GM21737 (cell line): ENCODE measurements around the gene TMEM178B.
"Not testable (repeated sequence)": the region's sequence is repeated elsewhere in the genome, so short reads cannot be mapped to it uniquely, and the experiment has no call there.

Experiments
- ATAC-seq: cut with Tn5 transposase; IDR thresholded peaks from one replicate; pipeline ENCODE4 v1.9.1; 2021; ENCODE audit warnings: mild to moderate bottlenecking, moderate library complexity; ENCODE audit not compliant: unreplicated experiment

Gene TMEM178B

GRCh38 chr7:141074162-141074991, 513 bp downstream of the TMEM178B start:
- no peak for ATAC-seq

GRCh38 chr7:141074997-141075396, 1.1 kb downstream of the TMEM178B start:
- no peak for ATAC-seq

- no peak for ATAC-seq
Observed at GRCh38 chr7:141076377-141076776, 2.5 kb downstream of the TMEM178B start.

GRCh38 chr7:141079219-141079618, 5.4 kb downstream of the TMEM178B start:
- ATAC-seq = no peak

GRCh38 chr7:141089490-141089889, 15.6 kb downstream of the TMEM178B start:
- not testable (repeated sequence) for ATAC-seq

- no peak for ATAC-seq
Observed at GRCh38 chr7:141094336-141095070, 20.6 kb downstream of the TMEM178B start.

- ATAC-seq = no peak
Observed at GRCh38 chr7:141097430-141097829, 23.6 kb downstream of the TMEM178B start.

GRCh38 chr7:141102436-141102835, 28.6 kb downstream of the TMEM178B start:
- no peak for ATAC-seq

- no peak for ATAC-seq
Observed at GRCh38 chr7:141103847-141104429, 30.1 kb downstream of the TMEM178B start.

GRCh38 chr7:141113131-141113530, 39.3 kb downstream of the TMEM178B start:
- ATAC-seq = no peak

- no peak for ATAC-seq
Observed at GRCh38 chr7:141114029-141114664, 40.3 kb downstream of the TMEM178B start.

GRCh38 chr7:141115965-141116364, 42.1 kb downstream of the TMEM178B start:
- ATAC-seq = no peak

- not testable (repeated sequence) for ATAC-seq
Observed at GRCh38 chr7:141116661-141117060, 42.8 kb downstream of the TMEM178B start.

GRCh38 chr7:141118767-141119166, 44.9 kb downstream of the TMEM178B start:
- no peak for ATAC-seq

- ATAC-seq = no peak
Observed at GRCh38 chr7:141119187-141119586, 45.3 kb downstream of the TMEM178B start.

- no peak for ATAC-seq
Observed at GRCh38 chr7:141122736-141123135, 48.9 kb downstream of the TMEM178B start.

GRCh38 chr7:141123522-141123921, 49.7 kb downstream of the TMEM178B start:
- no peak for ATAC-seq

GRCh38 chr7:141126107-141126506, 52.2 kb downstream of the TMEM178B start:
- ATAC-seq = no peak

- no peak for ATAC-seq
Observed at GRCh38 chr7:141128506-141128905, 54.6 kb downstream of the TMEM178B start.

- no peak for ATAC-seq
Observed at GRCh38 chr7:141128931-141129330, 55.1 kb downstream of the TMEM178B start.

GRCh38 chr7:141132671-141133070, 58.8 kb downstream of the TMEM178B start:
- ATAC-seq = no peak
